Astrocyte (in vitro differentiated cells and primary cell): Measurements from ENCODE around the gene PEX14.

Experiments
- CTCF ChIP-seq: IDR thresholded peaks from 2 replicates; pipeline ENCODE4 v1.5.1; 2011; ENCODE audit warnings: low read depth, mild to moderate bottlenecking, inconsistent platforms, low read length, moderate library complexity; ENCODE audit not compliant: insufficient read depth
- EZH2 ChIP-seq: IDR thresholded peaks from 2 replicates; pipeline ENCODE4 v1.6.1; 2012; ENCODE audit warnings: mild to moderate bottlenecking, low read length, inconsistent platforms; ENCODE audit not compliant: insufficient read depth

GRCh38 chr1:10440794-10441193 is 34.0 kb upstream of the PEX14 start:
- TF ChIP-seq EZH2 = no peak
- no peak for TF ChIP-seq CTCF
